ENCODE results near the gene SLC2A9. TPM values are rescaled to one million over a fixed set of nuclear protein-coding genes. Genes with fewer than 3 reads are reported as not detected.

The SLC2A9 gene
- total and polyA plus RNA-seq, 2 of the 8 experiments (the other 6 are each of a cell fraction or from before 2014, with no cell fraction given) = 0.20 to 0.26 TPM

DNA sequence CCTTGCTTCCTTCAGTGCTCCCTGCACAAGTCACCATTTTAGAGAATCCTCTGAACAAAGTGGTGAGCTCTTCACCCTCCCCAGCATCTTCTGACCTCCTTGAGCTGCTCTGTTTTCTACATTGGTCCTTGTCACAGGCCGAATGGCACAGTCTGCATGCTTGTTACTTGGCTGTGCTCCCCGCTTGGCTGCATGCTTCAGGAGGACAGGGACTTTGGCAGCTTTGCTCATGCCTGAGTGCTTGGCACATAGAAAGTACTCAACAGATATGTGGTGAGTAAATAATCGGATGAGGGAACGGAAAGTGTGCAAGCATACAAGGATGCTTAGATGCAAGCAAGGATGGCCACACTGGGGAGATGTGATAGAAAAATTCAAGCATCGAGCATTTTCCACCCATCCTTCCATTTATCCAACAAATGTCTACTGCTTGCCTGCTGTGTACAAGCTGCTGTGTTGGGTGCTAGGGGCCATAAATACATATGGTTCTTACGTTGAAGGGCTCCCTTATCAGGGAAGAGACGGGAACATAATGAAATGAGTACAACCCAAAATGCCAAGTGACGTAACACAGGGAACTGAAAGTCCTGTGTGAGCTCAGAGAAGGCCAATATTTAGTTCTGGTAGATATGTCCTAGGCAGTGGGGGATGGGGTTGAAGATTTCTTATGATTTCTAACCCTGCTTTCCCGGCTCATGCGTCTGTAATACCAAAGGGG, 31.2 kb downstream of the SLC2A9 start (continued):
- TF ChIP-seq FOSL1 (IDR thresholded peaks at IDR 0.05; ENCODE audit: insufficient read depth, low read depth, low read length) = no peak
- TF ChIP-seq SUZ12 (IDR thresholded peaks at IDR 0.05; ENCODE audit: low read length) = no peak
- no peak for TF ChIP-seq CREB1 (IDR thresholded peaks at IDR 0.05)
- TF ChIP-seq EP300 (IDR thresholded peaks at IDR 0.05; ENCODE audit: borderline replicate concordance in 1 of 2, low read depth in 2 of 2, low read length in 2 of 2) = no peak
